Neutrophil (primary cell): ENCODE measurements around the gene ADGRG6.

ENCODE experiments used
- H3K27ac ChIP-seq: fragments of 200-600 bp; sonication (generic); 2 replicates; pipeline ENCODE4 v1.5.1; 2016; ENCODE audit warnings: mild to moderate bottlenecking, moderate library complexity
- H3K27me3 ChIP-seq: fragments of 200-600 bp; sonication (generic); 2 replicates; pipeline ENCODE4 v1.6.0; 2016; ENCODE audit warnings: mild to moderate bottlenecking
- H3K36me3 ChIP-seq: fragments of 200-600 bp; sonication (generic); 2 replicates; pipeline ENCODE4 v1.5.1; 2017
- H3K4me1 ChIP-seq, 2 experiments: fragments of 200-600 bp in 1 of 2; sonication (generic) in 1 of 2; 1 replicate in 1 of 2; 2 replicates in 1 of 2; pipeline versions ENCODE4 v1.5.1 to v1.6.1; 2013 to 2016; ENCODE audit warnings: low read depth in 1 of 2, low read length in 1 of 2, mild to moderate bottlenecking in 1 of 2, moderate library complexity in 1 of 2; ENCODE audit not compliant: control insufficient read depth in 1 of 2, insufficient read depth in 1 of 2
- H3K4me3 ChIP-seq, 2 experiments: fragments of 200-600 bp in 1 of 2; sonication (generic) in 1 of 2; 1 replicate in 1 of 2; 2 replicates in 1 of 2; pipeline ENCODE4 v1.5.1; 2013 to 2016; ENCODE audit warnings: low read depth in 1 of 2, low read length in 1 of 2, mild to moderate bottlenecking in 1 of 2, moderate library complexity in 1 of 2
- H3K9me3 ChIP-seq: fragments of 200-600 bp; sonication (generic); 2 replicates; pipeline ENCODE4 v1.5.1; 2016
- TF ChIP-seq, protein P1 (sequence below): fragments of 200-600 bp; sonication (generic); IDR thresholded peaks from 2 replicates; pipeline ENCODE4 v1.5.1; 2016; ENCODE audit warnings: antibody characterized with exemption

The ADGRG6 gene

DNA sequence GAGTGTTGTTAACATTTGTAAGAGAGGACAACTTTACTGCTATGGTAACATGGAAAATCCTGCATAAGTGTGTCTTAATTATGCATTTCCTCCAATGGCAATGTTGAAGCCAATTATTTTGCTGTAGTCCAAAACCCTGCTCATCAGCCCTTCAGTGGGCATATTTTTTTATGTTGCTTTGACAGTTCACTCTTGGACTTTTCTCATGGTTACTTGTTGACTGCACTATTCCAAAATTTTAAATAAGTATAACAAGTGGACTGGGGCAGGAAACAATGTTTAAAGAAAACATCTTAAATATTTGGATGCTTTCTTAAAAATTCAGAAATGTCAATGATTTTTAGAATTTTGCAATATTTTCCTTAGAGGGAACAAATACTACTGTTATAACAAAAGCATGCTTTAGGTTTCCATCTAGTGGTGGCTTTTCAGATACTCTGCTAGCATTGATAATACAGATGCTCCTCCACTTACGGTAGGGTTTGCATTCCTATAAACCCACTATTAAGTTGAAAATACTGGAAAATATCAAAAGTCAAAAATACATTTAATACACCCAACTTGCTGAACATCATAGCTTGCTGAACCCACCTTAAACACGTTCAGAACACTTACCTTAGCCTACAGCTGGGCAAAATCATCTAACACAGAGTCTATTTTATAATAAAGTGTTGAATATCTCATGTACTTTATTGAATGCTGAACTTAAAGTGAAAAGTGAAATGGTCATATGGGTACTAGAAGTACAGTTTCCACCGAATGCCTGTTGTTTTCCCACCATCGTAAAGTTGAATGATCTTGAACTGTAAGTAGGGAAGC is 86.4 kb downstream of the ADGRG6 start:
- Histone ChIP-seq H3K4me1 (no peaks in the 10 kb centered on the region), H3K36me3 (no peaks in the 10 kb centered on the region), H3K27ac (no peak overlapping the region), H3K27me3 (no peaks in the 10 kb centered on the region), H3K9me3 (no peaks in the 10 kb centered on the region), H3K4me3 (no peak overlapping the region)
- TF ChIP-seq, protein P1, sequence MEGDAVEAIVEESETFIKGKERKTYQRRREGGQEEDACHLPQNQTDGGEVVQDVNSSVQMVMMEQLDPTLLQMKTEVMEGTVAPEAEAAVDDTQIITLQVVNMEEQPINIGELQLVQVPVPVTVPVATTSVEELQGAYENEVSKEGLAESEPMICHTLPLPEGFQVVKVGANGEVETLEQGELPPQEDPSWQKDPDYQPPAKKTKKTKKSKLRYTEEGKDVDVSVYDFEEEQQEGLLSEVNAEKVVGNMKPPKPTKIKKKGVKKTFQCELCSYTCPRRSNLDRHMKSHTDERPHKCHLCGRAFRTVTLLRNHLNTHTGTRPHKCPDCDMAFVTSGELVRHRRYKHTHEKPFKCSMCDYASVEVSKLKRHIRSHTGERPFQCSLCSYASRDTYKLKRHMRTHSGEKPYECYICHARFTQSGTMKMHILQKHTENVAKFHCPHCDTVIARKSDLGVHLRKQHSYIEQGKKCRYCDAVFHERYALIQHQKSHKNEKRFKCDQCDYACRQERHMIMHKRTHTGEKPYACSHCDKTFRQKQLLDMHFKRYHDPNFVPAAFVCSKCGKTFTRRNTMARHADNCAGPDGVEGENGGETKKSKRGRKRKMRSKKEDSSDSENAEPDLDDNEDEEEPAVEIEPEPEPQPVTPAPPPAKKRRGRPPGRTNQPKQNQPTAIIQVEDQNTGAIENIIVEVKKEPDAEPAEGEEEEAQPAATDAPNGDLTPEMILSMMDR, result no peak

DNA sequence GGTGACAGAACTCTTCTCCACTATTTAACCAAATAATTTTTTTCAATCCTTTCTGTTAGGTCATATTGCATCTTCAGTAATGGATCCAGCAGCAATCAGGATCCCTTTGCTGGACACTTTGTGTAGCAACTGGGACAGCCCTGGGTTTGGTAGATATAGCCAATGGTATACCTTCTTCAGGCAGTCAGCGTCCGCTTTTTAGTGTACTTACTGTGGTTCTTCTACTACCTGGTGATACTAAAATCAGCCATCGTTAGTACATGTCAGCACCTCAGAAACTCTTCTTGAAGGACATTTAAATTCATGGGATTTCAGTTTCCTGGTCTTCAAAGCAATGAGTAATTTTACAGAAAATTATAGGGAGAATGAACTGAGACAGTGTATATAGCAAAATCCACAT is 93.5 kb downstream of the ADGRG6 start:
- no peak overlapping the region for H3K27ac ChIP-seq
- H3K4me1 ChIP-seq, result no peaks in the 10 kb centered on the region
- TF ChIP-seq, protein P1, result no peak
- H3K4me3 ChIP-seq, result no peak overlapping the region
- no peaks in the 10 kb centered on the region for H3K36me3 ChIP-seq
- H3K9me3 ChIP-seq, result no peaks in the 10 kb centered on the region
- no peaks in the 10 kb centered on the region for H3K27me3 ChIP-seq

DNA sequence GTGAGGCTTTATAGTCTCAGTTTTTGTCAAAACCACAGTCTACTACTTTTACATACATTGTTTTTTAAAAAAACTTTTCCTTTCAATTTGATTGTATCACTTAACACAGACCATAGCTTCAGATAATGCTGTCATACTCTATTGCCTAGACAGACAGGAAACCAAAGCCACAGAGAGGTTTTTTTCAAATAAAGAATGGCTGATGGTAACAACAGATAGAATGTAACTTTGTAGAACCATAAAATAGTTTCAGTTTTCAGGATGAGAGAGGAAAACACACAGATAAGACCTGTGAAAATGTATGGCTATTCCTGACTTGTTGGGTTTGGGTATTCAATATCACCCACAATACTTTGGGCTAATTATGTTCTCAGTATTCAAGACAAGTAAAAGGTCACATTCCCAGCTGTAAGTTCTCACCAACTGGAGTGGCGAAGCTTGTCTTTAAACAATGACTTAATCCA is 94.0 kb downstream of the ADGRG6 start:
- TF ChIP-seq, protein P1, result no peak
- Histone ChIP-seq H3K27me3 (no peaks in the 10 kb centered on the region), H3K4me3 (no peak overlapping the region), H3K4me1 (no peaks in the 10 kb centered on the region), H3K36me3 (no peaks in the 10 kb centered on the region), H3K9me3 (no peaks in the 10 kb centered on the region), H3K27ac (no peak overlapping the region)

DNA sequence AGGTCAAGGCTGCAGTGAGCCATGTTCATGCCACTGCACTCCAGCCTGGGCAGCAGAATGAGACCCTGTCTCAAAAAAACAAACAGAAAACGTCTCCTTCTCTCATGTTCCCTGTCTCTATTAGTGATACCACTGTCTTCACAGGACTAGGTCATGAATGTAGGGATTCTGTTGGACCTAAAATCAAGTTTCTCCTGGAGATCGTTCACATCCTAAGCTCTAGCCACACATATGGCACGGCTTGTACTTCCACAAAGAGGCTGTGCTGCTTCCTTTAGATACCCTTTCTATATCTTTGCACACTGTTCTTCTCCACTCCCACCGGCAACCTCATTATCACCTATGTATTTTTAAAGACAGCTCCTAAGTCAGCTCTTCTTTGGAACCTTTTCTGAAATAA is 96.5 kb downstream of the ADGRG6 start:
- Histone ChIP-seq H3K4me1 (no peaks in the 10 kb centered on the region), H3K27me3 (no peaks in the 10 kb centered on the region), H3K9me3 (no peaks in the 10 kb centered on the region), H3K4me3 (no peak overlapping the region), H3K36me3 (no peaks in the 10 kb centered on the region), H3K27ac (no peak overlapping the region)
- TF ChIP-seq, protein P1, result no peak

DNA sequence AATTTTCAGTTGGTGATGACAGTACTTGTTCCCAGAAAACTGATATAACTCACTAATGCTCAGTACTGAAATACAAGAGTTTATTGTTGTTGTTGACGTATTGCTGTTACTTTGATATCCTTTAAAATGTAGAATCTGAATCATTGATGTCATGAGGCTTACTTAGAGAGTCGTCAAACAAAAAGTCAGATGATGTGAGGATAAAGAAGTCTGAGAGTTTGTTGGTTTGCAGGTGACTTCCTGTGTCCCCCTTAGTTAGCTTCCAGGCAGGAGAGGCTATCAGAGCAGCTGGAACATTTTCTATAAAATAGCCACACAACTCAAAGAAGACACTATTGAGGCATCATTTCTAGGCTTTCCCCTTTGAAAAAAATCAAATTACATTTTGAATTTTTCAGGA is 97.9 kb downstream of the ADGRG6 start:
- Histone ChIP-seq H3K4me3 (no peak overlapping the region), H3K9me3 (no peaks in the 10 kb centered on the region), H3K36me3 (no peaks in the 10 kb centered on the region), H3K27ac (no peak overlapping the region), H3K27me3 (no peaks in the 10 kb centered on the region), H3K4me1 (no peaks in the 10 kb centered on the region)
- TF ChIP-seq, protein P1, result no peak
